HEK293 (cell line): ENCODE data around the gene SPEM1.

Source experiments
- CTCF ChIA-PET: fragments of 350-600 bp; formaldehyde crosslinking; extraction: SDS; loops from one replicate; lab custom pipeline; 2021; ENCODE audit warnings: antibody characterized with exemption; lab: Yijun Ruan, JAX
- POLR2A ChIA-PET: fragments of 300-600 bp; formaldehyde crosslinking; extraction: SDS; loops from one replicate; lab custom pipeline; 2020; ENCODE audit warnings: antibody characterized with exemption, inconsistent platforms; lab: Yijun Ruan, JAX
- H3K27ac ChIP-seq: fragments of 200-500 bp; sonication (Bioruptor generic); 2 replicates; pipeline ENCODE4 v1.5.1; 2014; ENCODE audit warnings: low read depth, low read length, control low read depth, inconsistent platforms; ENCODE audit errors: extremely low read depth
- H3K36me3 ChIP-seq, 2 experiments: fragments of 200-500 bp in 1 of 2; sonication (Bioruptor generic) in 1 of 2; 1 replicate in 1 of 2; 2 replicates in 1 of 2; pipeline ENCODE4 v1.5.1; 2014 to 2017; ENCODE audit warnings: inconsistent platforms in 2 of 2, low read length in 2 of 2; ENCODE audit not compliant: control insufficient read depth in 2 of 2, insufficient read depth in 1 of 2
- H3K4me1 ChIP-seq: fragments of 200-500 bp; sonication (Bioruptor generic); 2 replicates; pipeline ENCODE4 v1.5.1; 2014; ENCODE audit warnings: mild to moderate bottlenecking, low read length, inconsistent platforms; ENCODE audit not compliant: control insufficient read depth, insufficient read depth
- H3K4me3 ChIP-seq: 2 replicates; pipeline ENCODE4 v1.5.1; 2011; ENCODE audit warnings: low read depth, mild to moderate bottlenecking, control low read depth, low read length, moderate library complexity
- H3K9me3 ChIP-seq: fragments of 200-500 bp; sonication (Bioruptor generic); 2 replicates; pipeline ENCODE4 v1.5.1; 2014; ENCODE audit warnings: low read depth, low read length, inconsistent platforms; ENCODE audit not compliant: control insufficient read depth, insufficient read depth
- GLI2 ChIP-seq: fragments of 450-650 bp; formaldehyde crosslinking; IDR thresholded peaks from 2 replicates; pipeline ENCODE4; 2017; ENCODE audit warnings: missing biosample characterization, missing genetic modification characterization, low read depth, borderline replicate concordance
- KLF1 ChIP-seq: fragments of 450-650 bp; formaldehyde crosslinking; IDR thresholded peaks from 2 replicates; pipeline ENCODE4 v1.5.1; 2016; ENCODE audit warnings: missing biosample characterization, missing genetic modification characterization
- SCRT2 ChIP-seq: fragments of 450-650 bp; formaldehyde crosslinking; IDR thresholded peaks from 2 replicates; pipeline ENCODE4 v1.5.1; 2016; ENCODE audit warnings: missing biosample characterization, missing genetic modification characterization
- SP2 ChIP-seq: fragments of 450-650 bp; formaldehyde crosslinking; IDR thresholded peaks from 2 replicates; pipeline ENCODE4 v1.5.1; 2016; ENCODE audit warnings: missing biosample characterization, missing genetic modification characterization
- SP3 ChIP-seq: fragments of 450-650 bp; formaldehyde crosslinking; IDR thresholded peaks from 2 replicates; pipeline ENCODE4 v1.5.1; 2016; ENCODE audit warnings: missing biosample characterization, missing genetic modification characterization
- TCF7L2 ChIP-seq: IDR thresholded peaks from 2 replicates; pipeline ENCODE4 v1.6.1; 2011; ENCODE audit warnings: low read depth, mild to moderate bottlenecking, inconsistent platforms, low read length, moderate library complexity, borderline replicate concordance
- ZBTB20 ChIP-seq: fragments of 450-650 bp; formaldehyde crosslinking; IDR thresholded peaks from 2 replicates; pipeline ENCODE4 v1.5.1; 2016; ENCODE audit warnings: missing biosample characterization, missing genetic modification characterization
- ZIC2 ChIP-seq: fragments of 450-650 bp; formaldehyde crosslinking; IDR thresholded peaks from 2 replicates; pipeline ENCODE4 v1.5.1; 2016; ENCODE audit warnings: missing biosample characterization, missing genetic modification characterization
- ZNF133 ChIP-seq: fragments of 450-650 bp; formaldehyde crosslinking; IDR thresholded peaks from 2 replicates; pipeline ENCODE4 v1.5.1; 2016; ENCODE audit warnings: missing biosample characterization, missing genetic modification characterization
- ZNF214 ChIP-seq: fragments of 450-650 bp; formaldehyde crosslinking; IDR thresholded peaks from 2 replicates; pipeline ENCODE4 v1.5.1; 2017; ENCODE audit warnings: missing biosample characterization, mild to moderate bottlenecking, missing genetic modification characterization, borderline replicate concordance
- ZNF248 ChIP-seq: fragments of 450-650 bp; formaldehyde crosslinking; IDR thresholded peaks from 2 replicates; pipeline ENCODE4 v1.5.1; 2017; ENCODE audit warnings: missing biosample characterization, missing genetic modification characterization
- ZNF37A ChIP-seq: fragments of 450-650 bp; IDR thresholded peaks from 2 replicates; pipeline ENCODE4 v1.5.1; 2018; ENCODE audit warnings: missing biosample characterization, missing genetic modification characterization
- ZNF394 ChIP-seq: fragments of 450-650 bp; formaldehyde crosslinking; IDR thresholded peaks from 2 replicates; pipeline ENCODE4 v1.5.1; 2016; ENCODE audit warnings: missing biosample characterization, missing genetic modification characterization, mild to moderate bottlenecking, moderate library complexity, borderline replicate concordance
- ZNF404 ChIP-seq: fragments of 450-650 bp; formaldehyde crosslinking; IDR thresholded peaks from 2 replicates; pipeline ENCODE4 v1.5.1; 2017; ENCODE audit warnings: missing biosample characterization, missing genetic modification characterization
- ZNF426 ChIP-seq: fragments of 450-650 bp; formaldehyde crosslinking; IDR thresholded peaks from 2 replicates; pipeline ENCODE4 v1.5.1; 2017; ENCODE audit warnings: missing biosample characterization, missing genetic modification characterization, mild to moderate bottlenecking, inconsistent platforms, moderate library complexity
- ZNF521 ChIP-seq: fragments of 450-650 bp; formaldehyde crosslinking; IDR thresholded peaks from 2 replicates; pipeline ENCODE4 v1.5.1; 2017; ENCODE audit warnings: missing biosample characterization, mild to moderate bottlenecking, missing genetic modification characterization
- ZNF549 ChIP-seq: fragments of 450-650 bp; IDR thresholded peaks from 2 replicates; pipeline ENCODE4 v1.5.1; 2018; ENCODE audit warnings: missing biosample characterization, missing genetic modification characterization, mild to moderate bottlenecking, inconsistent platforms, moderate library complexity
- ZNF561 ChIP-seq: fragments of 450-650 bp; IDR thresholded peaks from 2 replicates; pipeline ENCODE4 v1.5.1; 2018; ENCODE audit warnings: missing biosample characterization, missing genetic modification characterization, borderline replicate concordance
- ZNF600 ChIP-seq: fragments of 450-650 bp; formaldehyde crosslinking; IDR thresholded peaks from 2 replicates; pipeline ENCODE4 v1.5.1; 2016; ENCODE audit warnings: missing biosample characterization, missing genetic modification characterization
- ZNF660 ChIP-seq: fragments of 450-650 bp; IDR thresholded peaks from 2 replicates; pipeline ENCODE4 v1.5.1; 2018; ENCODE audit warnings: missing biosample characterization, mild to moderate bottlenecking, missing genetic modification characterization
- ZNF670 ChIP-seq: fragments of 450-650 bp; formaldehyde crosslinking; IDR thresholded peaks from 2 replicates; pipeline ENCODE4 v1.5.1; 2016; ENCODE audit warnings: missing biosample characterization, missing genetic modification characterization, low read depth
- ZSCAN30 ChIP-seq: fragments of 450-650 bp; IDR thresholded peaks from 2 replicates; pipeline ENCODE4 v1.5.1; 2018; ENCODE audit warnings: missing biosample characterization, mild to moderate bottlenecking, missing genetic modification characterization, moderate library complexity
- ZXDB ChIP-seq: fragments of 450-650 bp; formaldehyde crosslinking; IDR thresholded peaks from 2 replicates; pipeline ENCODE4 v1.5.1; 2016; ENCODE audit warnings: missing biosample characterization, missing genetic modification characterization
- TF ChIP-seq, protein P1 (sequence below): fragments of 450-650 bp; formaldehyde crosslinking; optimal IDR thresholded peaks from 2 replicates; pipeline ENCODE3; 2016; ENCODE audit warnings: missing biosample characterization, mild to moderate bottlenecking, missing genetic modification characterization
- TF ChIP-seq, protein P2 (sequence below): fragments of 450-650 bp; formaldehyde crosslinking; IDR thresholded peaks from 2 replicates; pipeline ENCODE4 v1.5.1; 2017; ENCODE audit warnings: missing biosample characterization, mild to moderate bottlenecking, missing genetic modification characterization, moderate library complexity
- TF ChIP-seq, protein P3 (sequence below): fragments of 450-650 bp; formaldehyde crosslinking; conservative IDR thresholded peaks from 2 replicates; pipeline ENCODE4 v1.5.1; 2016; ENCODE audit warnings: low read depth, missing biosample characterization, missing genetic modification characterization
- TF ChIP-seq, protein P4 (sequence below): fragments of 450-650 bp; formaldehyde crosslinking; IDR thresholded peaks from 2 replicates; pipeline ENCODE4 v1.5.1; 2017; ENCODE audit warnings: missing biosample characterization, missing genetic modification characterization
- TF ChIP-seq, protein P5 (sequence below): sonication (generic); formaldehyde crosslinking; IDR thresholded peaks from 2 replicates; pipeline ENCODE4 v1.8.1; 2022; ENCODE audit warnings: mild to moderate bottlenecking, moderate library complexity, missing genetic modification reagents

The SPEM1 gene

DNA sequence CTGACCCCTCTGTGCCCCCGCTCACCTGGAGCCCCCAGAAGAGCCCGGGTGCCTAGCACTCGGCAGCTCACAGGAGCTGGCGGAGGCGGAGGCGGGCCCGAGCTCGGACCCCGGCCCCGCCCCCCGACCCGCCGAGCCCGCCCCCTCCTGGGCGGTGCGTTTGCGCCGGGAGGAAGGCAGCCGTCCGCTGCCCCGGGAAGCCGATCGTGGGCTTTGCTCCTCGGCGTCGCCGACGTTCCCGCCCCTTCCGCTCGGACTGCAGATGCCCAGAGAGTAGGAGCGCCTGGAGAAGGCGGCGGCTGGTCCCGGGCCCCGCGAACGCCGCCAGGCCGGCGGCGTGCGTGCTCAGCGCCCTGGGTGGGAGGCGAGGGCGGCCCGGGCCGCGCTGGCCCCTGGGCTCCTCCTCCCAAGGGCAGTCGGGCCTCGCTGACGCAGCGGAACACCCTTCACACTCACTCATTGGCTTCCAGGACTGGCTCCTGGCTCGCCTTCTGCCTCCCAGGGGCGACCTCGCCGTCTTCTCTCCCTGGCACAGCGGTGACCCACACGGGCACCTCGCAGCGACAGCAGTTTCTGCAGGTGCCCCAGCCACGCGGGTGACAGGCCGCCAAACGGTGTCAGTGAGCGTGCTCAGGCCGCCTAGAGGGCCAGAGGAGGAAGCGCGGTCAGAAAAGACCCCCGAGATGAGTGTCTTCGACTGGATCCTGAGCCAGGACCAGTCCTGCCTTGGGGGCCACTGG, 25.5 kb upstream of the SPEM1 start, which contains the start of gene PLSCR3:
PLSCR3 (minus strand) TSS at position 74 of the 740 bp plus-strand sequence. CDS start 415 bp downstream, outside the sequence.
- H3K4me3 ChIP-seq: peak within 1 kb of the TSS; percentile 69
- peak within 1 kb of the TSS; percentile 89 for H3K27ac ChIP-seq
- POLR2A ChIA-PET: interaction anchor here (0.6 to 3.4 kb wide), 15 partner anchors 9 to 257 kb away, joined by 3 to 67 read pairs (median 4); partner anchors contain the start of genes NEURL4, TMEM102, TMEM256 and TMEM95
- H3K36me3 ChIP-seq: peaks cover 0 to 26% of the 10 kb centered on the region in 2 experiments; a peak in 1 of 3 replicates
- peaks cover 3% of the 10 kb centered on the region for H3K4me1 ChIP-seq
- H3K9me3 ChIP-seq: no peaks in the 10 kb centered on the region
- CTCF ChIA-PET: interaction anchor here (0.6 to 2.0 kb wide), 3 partner anchors 9 to 166 kb away, joined by 3 to 4 read pairs (median 3); partner anchors contain the start of gene TMEM256
- TF ChIP-seq, protein P1, sequence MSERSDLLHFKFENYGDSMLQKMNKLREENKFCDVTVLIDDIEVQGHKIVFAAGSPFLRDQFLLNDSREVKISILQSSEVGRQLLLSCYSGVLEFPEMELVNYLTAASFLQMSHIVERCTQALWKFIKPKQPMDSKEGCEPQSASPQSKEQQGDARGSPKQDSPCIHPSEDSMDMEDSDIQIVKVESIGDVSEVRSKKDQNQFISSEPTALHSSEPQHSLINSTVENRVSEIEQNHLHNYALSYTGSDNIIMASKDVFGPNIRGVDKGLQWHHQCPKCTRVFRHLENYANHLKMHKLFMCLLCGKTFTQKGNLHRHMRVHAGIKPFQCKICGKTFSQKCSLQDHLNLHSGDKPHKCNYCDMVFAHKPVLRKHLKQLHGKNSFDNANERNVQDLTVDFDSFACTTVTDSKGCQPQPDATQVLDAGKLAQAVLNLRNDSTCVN (tag by site-specific recombination): peak; percentile 74
- TF ChIP-seq SCRT2: no peak
- peak; percentile 41; the same call in 1 of the 2 replicates for TF ChIP-seq SP3 (tag by site-specific recombination)
- TF ChIP-seq, protein P2, sequence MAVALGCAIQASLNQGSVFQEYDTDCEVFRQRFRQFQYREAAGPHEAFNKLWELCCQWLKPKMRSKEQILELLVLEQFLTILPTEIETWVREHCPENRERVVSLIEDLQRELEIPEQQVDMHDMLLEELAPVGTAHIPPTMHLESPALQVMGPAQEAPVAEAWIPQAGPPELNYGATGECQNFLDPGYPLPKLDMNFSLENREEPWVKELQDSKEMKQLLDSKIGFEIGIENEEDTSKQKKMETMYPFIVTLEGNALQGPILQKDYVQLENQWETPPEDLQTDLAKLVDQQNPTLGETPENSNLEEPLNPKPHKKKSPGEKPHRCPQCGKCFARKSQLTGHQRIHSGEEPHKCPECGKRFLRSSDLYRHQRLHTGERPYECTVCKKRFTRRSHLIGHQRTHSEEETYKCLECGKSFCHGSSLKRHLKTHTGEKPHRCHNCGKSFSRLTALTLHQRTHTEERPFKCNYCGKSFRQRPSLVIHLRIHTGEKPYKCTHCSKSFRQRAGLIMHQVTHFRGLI: no peak
- TF ChIP-seq ZNF561 (tag by site-specific recombination): peak; percentile 75
- TF ChIP-seq, protein P3, sequence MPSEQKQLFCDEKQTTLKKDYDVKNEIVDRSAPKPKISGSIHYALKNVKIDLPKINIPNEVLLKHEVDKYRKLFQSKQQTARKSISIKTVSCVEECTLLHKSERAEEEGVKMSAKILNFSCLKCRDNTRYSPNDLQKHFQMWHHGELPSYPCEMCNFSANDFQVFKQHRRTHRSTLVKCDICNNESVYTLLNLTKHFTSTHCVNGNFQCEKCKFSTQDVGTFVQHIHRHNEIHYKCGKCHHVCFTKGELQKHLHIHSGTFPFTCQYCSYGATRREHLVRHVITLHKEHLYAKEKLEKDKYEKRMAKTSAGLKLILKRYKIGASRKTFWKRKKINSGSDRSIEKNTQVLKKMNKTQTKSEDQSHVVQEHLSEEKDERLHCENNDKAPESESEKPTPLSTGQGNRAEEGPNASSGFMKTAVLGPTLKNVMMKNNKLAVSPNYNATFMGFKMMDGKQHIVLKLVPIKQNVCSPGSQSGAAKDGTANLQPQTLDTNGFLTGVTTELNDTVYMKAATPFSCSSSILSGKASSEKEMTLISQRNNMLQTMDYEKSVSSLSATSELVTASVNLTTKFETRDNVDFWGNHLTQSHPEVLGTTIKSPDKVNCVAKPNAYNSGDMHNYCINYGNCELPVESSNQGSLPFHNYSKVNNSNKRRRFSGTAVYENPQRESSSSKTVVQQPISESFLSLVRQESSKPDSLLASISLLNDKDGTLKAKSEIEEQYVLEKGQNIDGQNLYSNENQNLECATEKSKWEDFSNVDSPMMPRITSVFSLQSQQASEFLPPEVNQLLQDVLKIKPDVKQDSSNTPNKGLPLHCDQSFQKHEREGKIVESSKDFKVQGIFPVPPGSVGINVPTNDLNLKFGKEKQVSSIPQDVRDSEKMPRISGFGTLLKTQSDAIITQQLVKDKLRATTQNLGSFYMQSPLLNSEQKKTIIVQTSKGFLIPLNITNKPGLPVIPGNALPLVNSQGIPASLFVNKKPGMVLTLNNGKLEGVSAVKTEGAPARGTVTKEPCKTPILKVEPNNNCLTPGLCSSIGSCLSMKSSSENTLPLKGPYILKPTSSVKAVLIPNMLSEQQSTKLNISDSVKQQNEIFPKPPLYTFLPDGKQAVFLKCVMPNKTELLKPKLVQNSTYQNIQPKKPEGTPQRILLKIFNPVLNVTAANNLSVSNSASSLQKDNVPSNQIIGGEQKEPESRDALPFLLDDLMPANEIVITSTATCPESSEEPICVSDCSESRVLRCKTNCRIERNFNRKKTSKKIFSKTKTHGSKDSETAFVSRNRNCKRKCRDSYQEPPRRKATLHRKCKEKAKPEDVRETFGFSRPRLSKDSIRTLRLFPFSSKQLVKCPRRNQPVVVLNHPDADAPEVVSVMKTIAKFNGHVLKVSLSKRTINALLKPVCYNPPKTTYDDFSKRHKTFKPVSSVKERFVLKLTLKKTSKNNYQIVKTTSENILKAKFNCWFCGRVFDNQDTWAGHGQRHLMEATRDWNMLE: no peak
- no peak for TF ChIP-seq ZNF133 (tag by site-specific recombination)
- TF ChIP-seq ZNF394 (tag by site-specific recombination): no peak
- peak; percentile 79 for TF ChIP-seq SP2 (tag by site-specific recombination)
- TF ChIP-seq ZSCAN30 (tag by site-specific recombination): 0 out of 2 replicates have a peak, but pooled peaks have one; percentile 23
- TF ChIP-seq ZNF600 (tag by site-specific recombination): 0 out of 2 replicates have a peak, but pooled peaks have one; percentile 15
- TF ChIP-seq GLI2: no peak
- peak; percentile 57; the same call in 1 of the 2 replicates for TF ChIP-seq ZNF660 (tag by site-specific recombination)
- TF ChIP-seq ZIC2 (tag by site-specific recombination): peak; percentile 86
- TF ChIP-seq ZXDB (tag by site-specific recombination): no peak
- TF ChIP-seq ZNF404 (tag by site-specific recombination): no peak
- no peak for TF ChIP-seq ZNF426 (tag by site-specific recombination)
- no peak for TF ChIP-seq ZNF549
- TF ChIP-seq ZNF214 (tag by site-specific recombination): no peak
- peak; percentile 38; the same call in 1 of the 2 replicates for TF ChIP-seq ZBTB20 (tag by site-specific recombination)
- TF ChIP-seq ZNF521 (tag by site-specific recombination): no peak
- TF ChIP-seq, protein P4, sequence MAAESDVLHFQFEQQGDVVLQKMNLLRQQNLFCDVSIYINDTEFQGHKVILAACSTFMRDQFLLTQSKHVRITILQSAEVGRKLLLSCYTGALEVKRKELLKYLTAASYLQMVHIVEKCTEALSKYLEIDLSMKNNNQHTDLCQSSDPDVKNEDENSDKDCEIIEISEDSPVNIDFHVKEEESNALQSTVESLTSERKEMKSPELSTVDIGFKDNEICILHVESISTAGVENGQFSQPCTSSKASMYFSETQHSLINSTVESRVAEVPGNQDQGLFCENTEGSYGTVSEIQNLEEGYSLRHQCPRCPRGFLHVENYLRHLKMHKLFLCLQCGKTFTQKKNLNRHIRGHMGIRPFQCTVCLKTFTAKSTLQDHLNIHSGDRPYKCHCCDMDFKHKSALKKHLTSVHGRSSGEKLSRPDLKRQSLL: no peak
- no peak for TF ChIP-seq KLF1 (tag by site-specific recombination)
- no peak for TF ChIP-seq ZNF37A (tag by site-specific recombination)
- no peak for TF ChIP-seq ZNF670 (tag by site-specific recombination)
- TF ChIP-seq ZNF248 (tag by site-specific recombination): no peak
- TF ChIP-seq, protein P5, sequence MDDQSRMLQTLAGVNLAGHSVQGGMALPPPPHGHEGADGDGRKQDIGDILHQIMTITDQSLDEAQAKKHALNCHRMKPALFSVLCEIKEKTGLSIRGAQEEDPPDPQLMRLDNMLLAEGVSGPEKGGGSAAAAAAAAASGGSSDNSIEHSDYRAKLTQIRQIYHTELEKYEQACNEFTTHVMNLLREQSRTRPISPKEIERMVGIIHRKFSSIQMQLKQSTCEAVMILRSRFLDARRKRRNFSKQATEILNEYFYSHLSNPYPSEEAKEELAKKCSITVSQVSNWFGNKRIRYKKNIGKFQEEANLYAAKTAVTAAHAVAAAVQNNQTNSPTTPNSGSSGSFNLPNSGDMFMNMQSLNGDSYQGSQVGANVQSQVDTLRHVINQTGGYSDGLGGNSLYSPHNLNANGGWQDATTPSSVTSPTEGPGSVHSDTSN (CRISPR knock-in tag): no peak; the same call in 1 of the 2 replicates
- no peak for TF ChIP-seq TCF7L2
